CD1c-positive myeloid dendritic cell (primary cell): ENCODE results near the gene LGR6.

Source experiments
- DNase-seq: peaks from one replicate; pipeline ENCODE4 v3.0.0-alpha.2; 2016; ENCODE audit errors: extremely low spot score

Gene LGR6

DNA sequence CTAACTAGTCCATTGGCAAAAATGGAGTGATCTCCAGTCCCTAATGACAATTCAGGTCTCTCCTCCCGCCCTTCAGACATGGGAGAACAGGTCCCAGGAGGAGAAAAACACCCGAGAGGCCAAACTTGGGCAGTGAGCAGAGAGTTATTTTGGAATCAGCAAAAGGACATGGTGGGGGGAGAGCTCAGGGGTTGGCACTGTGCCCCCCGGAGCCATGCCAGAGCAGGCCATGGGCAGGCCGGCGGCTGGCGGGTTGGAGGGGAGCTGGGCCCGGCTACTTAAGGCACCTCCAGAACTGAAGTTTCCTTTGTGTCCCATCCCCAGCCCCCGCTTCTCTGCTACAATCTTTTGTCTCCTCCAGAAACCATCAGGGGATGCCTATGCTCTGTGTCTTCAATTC, 7.1 kb downstream of the LGR6 start:
- DNase-seq: no peak

DNA sequence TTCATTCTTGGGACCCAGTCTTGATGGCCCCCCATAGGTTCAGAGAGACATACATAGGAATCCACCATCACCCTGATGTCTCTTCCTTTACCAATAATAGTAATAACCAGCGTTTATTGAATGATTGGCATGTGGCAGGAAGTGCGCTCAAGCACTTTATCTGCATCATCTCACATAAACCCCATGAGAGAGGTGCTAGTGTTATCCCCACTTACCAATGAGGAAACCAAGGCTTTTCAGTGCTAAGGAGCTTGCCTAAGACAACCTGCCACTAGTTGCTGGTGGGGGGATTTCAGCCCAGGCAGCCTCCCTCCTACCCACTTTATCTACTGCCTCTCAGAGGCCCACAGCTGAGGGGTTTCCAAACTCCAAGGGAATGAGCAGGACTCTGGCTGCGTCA, 7.7 kb downstream of the LGR6 start:
- DNase-seq: no peak

DNA sequence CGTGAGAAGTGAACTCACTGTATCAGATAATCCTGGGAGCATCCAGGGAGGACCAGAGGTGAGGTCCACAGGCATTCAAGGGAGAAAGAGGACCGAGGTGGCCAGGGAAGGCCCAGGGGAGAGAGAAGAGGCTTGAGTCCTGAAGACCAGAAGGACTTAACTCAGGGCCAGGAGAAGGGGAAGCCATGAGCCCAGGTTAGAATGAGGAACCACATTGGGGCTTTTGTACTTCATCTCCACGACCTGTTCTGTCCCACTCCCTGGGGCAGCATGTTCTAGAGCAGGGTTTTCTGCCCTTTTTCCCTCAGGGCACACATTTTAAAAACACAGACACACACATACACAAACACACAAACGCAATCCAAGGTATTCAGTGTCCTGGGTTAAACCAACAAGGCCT, 8.4 kb downstream of the LGR6 start:
- DNase-seq: no peak

DNA sequence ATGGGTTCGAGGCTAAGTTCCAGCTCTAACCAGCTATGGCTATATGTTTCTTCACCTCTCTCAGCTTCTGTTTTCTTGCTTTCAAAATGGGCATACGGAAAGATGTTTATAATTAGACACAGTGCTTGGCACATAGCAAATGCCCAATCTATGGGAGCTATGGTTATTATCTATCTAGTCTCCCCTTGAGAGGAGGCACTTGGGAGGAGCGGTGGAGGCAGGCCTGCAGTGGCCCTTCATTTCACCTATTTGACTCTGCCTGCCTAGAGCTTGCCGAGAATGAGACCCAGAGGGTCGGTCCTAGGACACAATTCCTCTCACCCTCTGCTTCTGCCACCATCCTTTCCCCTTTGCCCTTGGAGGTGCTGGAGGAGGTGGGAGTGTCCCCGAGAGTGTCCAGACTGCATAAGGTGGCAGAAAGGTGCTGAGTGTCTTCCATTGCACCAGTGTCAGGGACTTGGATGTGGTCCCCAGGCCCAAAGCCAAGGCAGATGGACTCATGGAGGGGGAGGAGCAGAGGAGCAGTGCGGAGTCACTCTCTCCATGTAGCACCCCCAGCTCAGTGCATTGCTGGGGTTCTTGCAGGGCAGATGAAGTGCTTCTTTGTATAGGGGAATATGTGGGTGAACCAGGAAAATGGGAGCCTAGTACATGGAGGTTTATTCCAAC, 9.0 kb downstream of the LGR6 start:
- no peak for DNase-seq

DNA sequence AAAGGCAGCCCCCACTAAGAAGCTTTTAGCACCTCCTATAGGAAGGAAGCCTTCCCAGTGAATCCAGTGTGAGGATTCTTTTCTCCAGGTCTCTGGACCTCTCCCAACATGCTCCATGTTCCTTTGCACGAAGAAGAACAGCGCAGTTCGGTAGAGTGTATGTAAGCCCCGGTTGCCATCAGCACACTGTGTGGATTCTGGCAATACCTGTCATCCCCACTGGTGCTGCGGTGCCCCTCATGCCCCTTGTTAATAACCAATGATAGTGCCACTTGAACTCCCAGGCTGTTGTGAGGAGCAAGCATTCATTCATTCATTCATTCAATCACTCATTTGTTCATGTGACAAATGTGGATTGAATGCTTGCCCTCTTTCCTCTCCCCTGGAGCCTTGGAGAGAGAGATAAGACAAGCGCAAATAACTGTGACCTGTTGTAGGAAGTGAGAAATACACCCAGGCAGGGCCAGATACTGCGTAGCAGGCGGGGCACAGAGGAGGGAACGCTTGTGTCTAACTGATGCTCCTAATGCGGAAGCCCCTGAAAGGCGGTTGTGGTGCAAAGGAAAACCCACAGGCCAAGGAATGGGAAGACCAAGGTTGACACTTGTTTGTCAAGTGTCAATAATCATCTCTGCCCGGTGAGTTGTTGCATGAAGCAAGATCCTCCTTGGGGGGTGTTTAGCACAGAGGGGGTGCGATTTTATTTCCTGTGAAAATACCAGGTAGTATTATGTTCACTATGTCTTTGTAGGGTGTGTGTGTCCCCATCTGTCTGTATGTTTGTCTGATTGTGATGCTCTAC, 9.8 kb downstream of the LGR6 start:
- peak; percentile 31 for DNase-seq

DNA sequence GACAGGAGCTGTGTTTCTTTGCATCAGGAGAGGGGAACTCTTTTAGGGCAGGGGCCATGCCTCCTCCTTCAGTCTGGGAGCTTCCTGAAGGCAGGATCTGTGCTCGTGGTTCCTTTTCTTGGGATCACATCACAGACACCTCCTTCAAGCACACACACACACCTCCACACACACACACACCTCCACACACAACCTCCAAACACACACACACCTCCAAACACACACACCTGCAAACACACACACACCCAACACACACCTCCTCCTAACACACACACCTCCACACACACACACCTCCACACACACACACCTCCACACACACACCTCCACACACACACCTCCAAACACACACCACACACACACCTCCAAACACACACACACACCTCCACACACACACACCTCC, 10.5 kb downstream of the LGR6 start:
- DNase-seq: no peak

DNA sequence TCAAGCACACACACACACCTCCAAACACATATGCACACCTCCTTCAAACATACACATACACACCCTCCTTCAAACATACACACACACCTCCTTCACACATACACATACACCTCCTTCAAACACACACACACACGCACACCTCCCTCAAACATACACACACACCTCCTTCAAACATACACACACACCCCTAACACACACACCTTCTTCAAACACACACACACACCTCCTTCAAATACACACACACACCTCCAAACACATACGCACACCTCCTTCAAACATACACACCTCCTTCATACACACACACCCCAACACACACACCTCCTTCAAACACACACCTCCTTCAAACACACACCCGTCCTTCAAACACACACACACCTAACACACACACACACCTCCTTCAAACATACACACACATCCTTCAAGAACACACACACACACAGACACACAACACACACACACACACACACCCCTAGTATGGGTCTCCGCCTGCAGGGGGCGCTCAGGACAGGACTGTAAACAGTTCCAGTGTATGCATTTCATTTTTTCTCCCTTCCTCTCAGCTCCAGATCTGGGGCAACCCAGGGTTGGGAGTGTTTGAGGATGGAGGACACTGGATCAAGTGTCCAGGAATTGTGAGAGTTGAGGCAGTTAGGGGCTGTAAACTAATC, 12.1 kb downstream of the LGR6 start:
- DNase-seq: peak; percentile 17

DNA sequence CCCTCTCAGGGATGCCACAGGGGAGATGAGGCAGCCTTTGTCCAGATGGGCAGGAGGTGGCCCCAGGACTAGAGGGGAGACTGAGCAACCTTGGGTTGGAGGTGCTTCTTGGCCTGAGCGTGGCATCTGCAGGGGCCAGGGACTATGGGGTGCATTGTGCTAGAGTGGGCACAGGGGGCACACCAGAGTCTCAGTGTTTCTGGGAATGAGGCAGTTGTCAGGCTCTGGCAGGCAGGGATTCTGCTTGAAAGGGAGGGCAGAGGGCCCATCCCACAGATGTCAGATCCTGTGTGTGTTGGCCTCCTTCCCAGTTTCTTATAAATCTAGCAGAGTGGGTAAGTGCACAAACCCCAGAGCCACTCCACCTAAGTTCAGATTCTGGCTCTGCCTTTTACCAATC, 13.7 kb downstream of the LGR6 start:
- no peak for DNase-seq

DNA sequence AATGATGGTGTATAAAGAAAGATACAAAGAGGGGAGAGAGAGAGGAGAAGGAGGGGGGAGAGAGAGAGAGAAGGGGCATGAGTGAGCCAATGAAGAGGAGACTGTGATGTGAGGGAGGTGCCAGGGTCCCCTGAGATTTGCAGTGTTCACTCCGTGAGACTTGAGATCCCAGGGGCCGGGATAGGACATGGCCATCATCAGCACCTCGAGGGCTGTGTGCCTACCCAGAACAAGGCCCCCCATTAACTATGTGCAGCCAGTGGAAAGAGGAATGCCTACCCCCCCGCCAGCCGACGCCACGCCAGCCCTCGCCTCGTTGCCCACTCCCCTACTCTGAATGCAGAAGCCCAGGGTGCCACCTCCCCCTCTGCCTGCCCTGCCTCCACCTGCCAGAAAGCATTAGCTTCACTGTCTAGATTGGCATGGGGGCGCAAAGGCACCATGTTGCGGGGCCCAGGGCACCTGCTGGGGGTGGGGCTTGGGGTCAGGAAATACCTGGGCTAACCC, 14.8 kb downstream of the LGR6 start:
- DNase-seq: no peak

DNA sequence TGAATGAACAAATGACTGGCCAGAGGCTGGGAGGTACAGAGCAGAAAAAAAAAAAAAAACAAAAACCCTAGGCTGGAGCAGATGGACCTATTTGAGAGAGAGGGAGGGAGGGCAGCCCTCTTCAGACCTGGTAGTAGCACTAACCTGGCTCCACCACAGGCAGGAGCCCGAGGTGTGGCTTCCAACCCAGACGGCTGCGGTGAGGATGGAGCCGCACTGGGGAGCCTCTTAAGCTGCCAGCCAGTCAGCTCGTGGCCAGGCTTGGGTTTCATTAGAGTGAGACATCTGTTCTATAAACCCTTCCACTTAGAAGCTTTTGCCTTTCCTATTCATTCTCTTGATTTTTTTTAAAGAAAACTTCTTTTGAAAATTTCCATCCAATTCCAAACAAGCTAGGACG, 16.8 kb downstream of the LGR6 start:
- no peak for DNase-seq

DNA sequence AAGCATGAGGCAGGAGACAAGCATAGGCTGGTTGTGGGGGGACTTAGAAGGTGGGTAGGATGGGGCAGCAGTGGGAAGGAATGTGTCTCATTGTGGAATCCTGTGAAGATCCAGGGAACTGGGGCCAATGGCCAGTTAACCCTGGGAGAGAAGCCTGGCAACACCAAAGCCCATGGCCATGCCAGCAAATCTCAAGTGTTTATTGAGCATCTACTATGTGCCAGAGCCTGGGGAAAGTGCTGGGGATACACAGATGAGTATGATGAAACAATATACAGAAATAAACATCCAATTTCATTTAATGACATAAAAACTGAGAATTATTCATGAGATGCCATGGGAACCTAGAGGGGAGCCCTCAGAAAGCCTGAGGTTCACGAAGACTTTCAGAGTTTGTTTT, 17.4 kb downstream of the LGR6 start:
- no peak for DNase-seq

DNA sequence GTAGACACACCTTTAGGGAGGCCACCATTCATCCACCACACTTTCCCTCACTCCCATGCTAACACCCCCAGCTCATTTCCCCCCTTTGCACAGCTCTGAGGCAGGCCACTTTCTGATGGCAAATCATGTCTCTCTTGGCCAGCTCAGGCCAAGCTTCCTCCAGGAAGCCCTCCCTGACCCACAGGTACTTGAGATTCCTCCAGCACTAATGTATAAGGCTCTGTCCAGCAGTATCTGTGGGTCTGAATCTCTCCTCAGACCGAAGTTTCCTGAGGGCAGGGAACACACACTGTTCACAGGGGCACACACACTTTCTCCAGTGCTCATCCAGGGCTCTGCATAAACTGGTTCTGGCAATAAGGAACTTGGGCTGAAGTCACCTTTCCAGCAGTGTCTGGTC, 19.2 kb downstream of the LGR6 start:
- no peak for DNase-seq

DNA sequence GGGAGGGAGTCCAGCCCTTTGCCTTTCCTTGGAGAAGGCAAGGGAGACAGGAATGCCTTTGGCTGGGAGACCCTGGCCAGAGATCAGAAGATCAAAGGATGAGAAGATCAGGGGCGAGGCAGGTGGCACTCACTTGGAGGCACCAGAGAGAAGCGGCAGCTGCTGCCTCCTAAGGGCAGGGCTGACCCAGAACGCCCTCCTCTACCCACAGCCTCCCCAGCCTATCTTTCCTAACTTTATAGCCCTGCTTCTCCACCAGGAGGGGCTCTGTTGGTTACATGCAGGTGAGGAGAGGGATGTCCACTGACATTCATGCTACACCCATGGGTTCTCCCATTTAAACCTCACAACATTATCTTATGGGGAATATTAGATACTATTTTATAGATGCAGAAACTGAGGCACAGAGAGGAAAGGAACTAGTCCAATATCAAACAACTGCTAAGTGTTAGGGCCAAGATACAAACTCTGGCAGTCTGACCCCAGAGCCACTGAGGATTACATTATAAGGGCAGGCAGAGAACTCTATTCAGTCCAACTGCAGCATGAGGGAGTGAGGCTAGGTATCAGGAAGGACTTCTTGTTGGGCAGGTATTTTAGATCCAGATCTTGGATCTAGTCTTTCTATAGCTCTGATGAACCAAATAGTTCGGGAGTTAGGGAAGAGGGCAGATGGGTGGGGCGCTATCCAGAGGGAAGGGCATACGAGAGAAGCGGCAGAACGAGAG, 19.9 kb downstream of the LGR6 start:
- DNase-seq: no peak

DNA sequence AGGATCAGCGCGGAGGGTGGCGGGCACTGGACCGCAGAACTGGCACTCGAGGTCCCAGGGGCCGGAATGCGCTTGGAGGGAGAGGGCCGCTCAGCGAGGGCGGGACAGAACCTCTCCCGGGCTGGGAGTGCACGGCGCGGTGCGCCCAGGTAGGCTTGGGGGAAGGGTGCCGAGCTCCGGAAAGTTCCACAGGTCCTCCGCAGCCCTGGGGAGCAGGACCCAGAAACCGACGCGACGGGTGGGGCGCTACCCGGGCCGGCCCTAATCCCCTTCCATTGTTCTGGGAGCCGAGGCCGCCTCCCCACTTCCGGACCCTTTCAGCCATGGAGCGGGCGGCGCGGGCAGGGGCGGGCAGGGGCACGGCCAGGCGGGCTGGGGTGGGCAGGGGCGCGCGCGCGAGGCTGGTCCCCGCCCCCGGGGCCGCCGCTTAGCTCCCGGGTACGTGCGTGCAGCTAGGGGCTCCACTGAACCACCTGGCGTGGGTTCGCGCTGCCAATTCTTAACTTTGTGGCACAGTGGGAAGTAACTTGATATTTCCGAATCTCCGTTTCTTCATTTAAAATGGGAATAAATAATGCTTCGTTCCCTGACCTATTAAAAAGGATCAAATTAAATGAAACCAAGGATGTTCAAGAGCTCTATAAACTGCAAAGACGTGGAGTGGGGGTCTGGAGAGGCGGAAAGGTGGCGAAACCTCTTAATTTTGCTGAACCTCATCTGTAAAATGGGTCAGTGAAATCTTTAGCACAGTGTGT, 20.7 kb downstream of the LGR6 start:
- DNase-seq: no peak

DNA sequence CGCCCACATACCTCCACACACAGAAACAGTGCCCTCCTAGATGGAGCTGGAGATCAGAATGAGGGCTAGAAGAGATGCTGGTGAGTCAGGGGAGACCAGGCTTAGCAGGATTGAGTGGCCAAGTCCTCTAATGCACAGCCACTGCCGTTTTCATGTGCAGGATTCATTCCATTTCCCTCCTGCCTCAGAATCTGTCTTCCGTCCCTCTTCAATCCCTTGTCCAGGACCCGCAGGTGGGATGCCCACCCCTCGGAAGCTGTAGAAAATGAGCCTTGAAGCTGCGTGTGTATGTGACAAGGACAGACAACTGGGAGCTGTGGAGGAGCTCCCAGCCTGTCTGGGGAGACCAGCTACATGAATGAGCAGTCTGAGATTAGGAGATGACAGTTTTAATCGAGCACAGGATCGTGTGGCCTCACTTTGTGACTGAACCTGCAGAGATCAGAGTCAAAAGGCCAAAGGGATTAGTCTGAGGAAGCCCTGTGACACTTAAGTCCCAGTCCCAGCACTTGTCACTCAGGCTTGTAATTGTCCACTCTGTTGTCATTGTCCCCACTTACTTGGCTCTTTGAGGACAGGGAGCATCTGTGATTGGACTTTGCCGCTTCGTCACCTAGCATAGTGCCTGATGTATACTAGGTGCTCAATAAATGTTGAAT, 22.0 kb downstream of the LGR6 start:
- DNase-seq: no peak

DNA sequence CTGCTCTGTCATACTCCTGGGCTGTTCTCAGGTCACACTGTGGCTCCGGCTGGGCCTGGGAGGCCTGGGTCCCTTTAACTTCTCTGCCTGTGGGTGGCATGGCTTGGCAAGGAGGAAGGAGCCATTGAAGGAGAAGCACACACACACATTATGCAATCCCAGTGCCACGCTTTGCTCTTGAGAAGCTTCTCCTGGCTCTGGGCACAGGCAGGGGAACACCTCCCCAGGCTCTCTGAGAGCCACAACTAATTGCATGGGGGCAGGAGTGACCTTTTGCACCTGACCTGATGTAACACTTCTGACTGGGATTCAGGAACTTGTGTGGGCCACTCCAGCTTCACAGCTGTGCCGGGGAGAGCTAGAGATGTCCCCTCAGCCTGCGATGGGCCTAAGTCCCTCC, 23.1 kb downstream of the LGR6 start:
- DNase-seq: peak; percentile 8

DNA sequence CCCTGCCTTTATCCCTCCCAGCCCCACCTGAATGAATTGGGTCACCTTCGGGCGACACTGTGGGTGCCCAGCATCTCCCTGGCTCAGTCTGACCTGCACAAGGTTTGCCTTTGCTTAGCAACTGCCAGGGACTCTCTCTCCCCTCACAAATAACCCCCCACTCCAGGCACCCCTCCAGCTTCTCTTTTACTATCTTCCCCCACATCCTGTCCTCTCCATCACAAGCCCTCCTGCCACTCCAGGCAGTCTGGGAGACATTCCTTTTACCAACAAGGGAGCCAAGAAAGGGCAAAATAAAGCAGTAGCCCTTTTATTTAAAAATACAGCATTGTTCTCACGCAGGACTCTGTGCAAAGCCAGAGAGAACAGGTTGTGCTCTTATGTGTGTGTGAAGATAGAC, 23.9 kb downstream of the LGR6 start:
- no peak for DNase-seq

DNA sequence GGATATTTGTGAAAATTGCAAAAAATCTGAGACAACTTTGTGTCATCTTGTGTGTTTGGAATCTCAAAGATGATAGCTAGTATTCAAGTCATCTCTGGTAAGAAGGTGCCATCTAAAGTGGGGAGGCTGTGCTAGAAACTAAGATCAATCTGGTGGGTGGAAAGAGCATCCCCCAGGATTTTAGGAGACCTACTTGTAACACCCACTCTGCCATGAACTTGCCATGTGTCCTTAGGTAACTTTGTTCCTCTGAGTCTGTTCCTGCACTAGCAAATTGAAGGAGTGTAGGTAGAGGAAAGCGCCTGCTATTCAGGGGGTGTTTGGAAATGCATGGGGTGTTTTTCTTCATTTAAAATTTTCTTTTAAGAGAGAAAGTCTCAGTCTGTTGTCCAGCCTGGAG, 24.4 kb downstream of the LGR6 start:
- DNase-seq: no peak

DNA sequence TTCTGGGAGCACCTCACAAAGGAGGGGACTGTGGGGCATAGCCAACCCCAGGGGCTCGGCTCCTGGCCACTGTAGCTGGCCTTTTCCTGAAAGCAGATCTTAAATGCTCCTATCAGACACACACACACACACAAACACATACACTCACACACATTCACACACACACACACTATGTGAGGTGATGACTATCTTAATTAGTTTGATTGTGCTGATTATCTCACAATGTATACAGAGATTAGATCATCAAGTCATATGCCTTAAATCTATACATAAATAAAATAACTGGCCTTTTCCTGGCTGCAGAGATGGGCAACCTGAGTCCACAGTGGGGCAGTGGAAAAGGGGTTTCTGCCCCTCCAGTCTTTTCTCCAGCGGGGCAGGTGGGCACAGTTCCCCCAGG, 27.1 kb downstream of the LGR6 start:
- no peak for DNase-seq

DNA sequence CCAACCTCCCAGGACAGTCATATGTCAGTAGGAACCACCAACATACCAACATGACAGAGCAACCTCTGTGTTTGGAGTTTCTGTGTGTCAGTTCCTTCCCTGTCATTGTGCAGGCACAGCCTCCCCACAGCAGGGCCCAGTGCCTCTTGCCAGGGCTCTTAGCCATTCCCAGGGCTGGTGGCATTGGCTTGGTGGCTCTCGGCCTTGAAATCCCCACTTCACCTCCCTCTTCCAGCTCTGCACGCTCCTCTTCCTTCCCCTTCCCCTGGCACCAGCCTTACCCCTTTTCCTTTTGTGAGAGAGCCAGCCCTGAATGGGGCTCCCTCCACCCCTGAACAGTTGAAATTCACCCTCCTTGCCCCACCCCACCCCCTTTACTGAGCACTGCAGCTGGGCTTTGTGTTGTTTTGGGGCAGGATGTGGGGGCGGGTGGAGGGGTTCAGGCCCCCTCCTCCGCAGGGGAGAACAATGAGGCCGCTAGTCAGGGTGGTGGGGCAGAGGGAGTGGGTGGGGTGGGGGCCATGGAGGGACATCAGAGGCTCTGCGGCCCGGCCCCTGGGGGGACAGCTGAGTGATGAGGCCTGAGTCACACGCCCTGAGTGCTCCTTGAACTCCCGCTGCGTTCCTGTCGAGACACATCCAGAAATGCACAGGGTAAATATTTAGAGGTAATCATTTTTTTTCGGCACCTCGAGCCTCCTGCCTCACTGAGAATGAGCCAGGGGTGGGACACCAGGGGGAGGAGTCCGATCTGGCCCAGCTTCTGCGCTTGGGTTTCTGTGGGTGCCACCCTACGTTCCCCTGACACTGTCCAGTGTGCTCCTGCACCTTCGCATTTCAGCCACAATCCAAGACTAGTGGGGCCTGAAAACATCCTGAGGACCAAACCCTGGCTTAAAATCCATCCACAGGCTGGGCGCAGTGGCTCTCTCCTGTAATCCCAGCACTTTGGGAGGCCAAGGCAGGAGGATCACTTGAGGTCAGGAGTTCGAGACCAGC, 28.6 kb downstream of the LGR6 start:
- DNase-seq: no peak
